Prostate gland (tissue), 2 donors: ENCODE measurements around the gene TMEM196. TPM values are rescaled to one million over a fixed set of nuclear protein-coding genes. Genes with fewer than 3 reads are reported as not detected.

Experiments
- DNase-seq: peaks from one replicate; pipeline ENCODE4 v3.0.0-alpha.2; 2019; ENCODE audit warnings: low spot score
- H3K27ac ChIP-seq, 2 donors: fragments of 200-600 bp; sonication (generic); 2 replicates each; pipeline ENCODE4 v1.5.1; 2017 to 2019
- H3K27me3 ChIP-seq: fragments of 200-600 bp; sonication (generic); replicated peaks from 2 replicates; pipeline ENCODE4 v1.5.1; 2019; ENCODE audit not compliant: insufficient read depth
- H3K36me3 ChIP-seq, 2 donors: fragments of 200-600 bp; sonication (generic); 1 replicate in 1 of 2; 2 replicates in 1 of 2; pipeline versions ENCODE4 v1.5.1 to v1.8.1; 2017 to 2019
- H3K4me1 ChIP-seq: fragments of 200-600 bp; sonication (generic); replicated peaks from 2 replicates; pipeline ENCODE4 v1.5.1; 2019
- H3K4me3 ChIP-seq, 2 donors: fragments of 200-600 bp; sonication (generic); 2 replicates each; pipeline ENCODE4 v1.5.1; 2017 to 2019
- H3K9me3 ChIP-seq: fragments of 200-600 bp; sonication (generic); 2 replicates; pipeline ENCODE4 v1.5.1; 2017
- POLR2A ChIP-seq: fragments of 450-650 bp; IDR thresholded peaks from one replicate; pipeline ENCODE4 v1.6.1; 2016; ENCODE audit warnings: antibody characterized with exemption, mild to moderate bottlenecking
- POLR2AphosphoS5 ChIP-seq: sonication (generic); formaldehyde crosslinking; IDR thresholded peaks from one replicate; pipeline ENCODE4 v1.6.1; 2017; ENCODE audit warnings: antibody characterized with exemption
- WGBS: methylation state at CpG from one replicate; pipeline ENCODE4 v1.1.5; 2018; 5-methylcytosine and 5-hydroxymethylcytosine counted together
- intact Hi-C: fragments of 100-400 bp; cut with DNase I; formaldehyde crosslinking; loops from one replicate; pipeline ENCODE4 v1.14.2; 2022
- total RNA-seq, 2 donors: library from RNA; depleted of rRNA; stranded (reverse); fragments of >200 nt; gene quantifications; one replicate each; pipeline ENCODE4 v1.1.0, GENCODE V29; 2016
- TF ChIP-seq, protein P1 (sequence below), 4 experiments: fragments of 200-600 bp in 2 of 4; fragments of 450-650 bp in 2 of 4; sonication (generic) in 2 of 4; IDR thresholded peaks; 1 replicate in 3 of 4; 2 replicates in 1 of 4; pipeline ENCODE4 v1.5.1; 2016 to 2019; ENCODE audit warnings: antibody characterized with exemption in 4 of 4, mild to moderate bottlenecking in 2 of 4, moderate library complexity in 2 of 4

TMEM196 gene
- total RNA-seq, 2 donors from 2014 or later: not detected

- intact Hi-C loops: no loop called here
- no peaks in the 10 kb centered on the region for H3K27me3 ChIP-seq
- H3K4me3 ChIP-seq: no peak overlapping the region
- H3K36me3 ChIP-seq: no peaks in the 10 kb centered on the region
- H3K27ac ChIP-seq: no peak overlapping the region
- no peaks in the 10 kb centered on the region for H3K4me1 ChIP-seq
- DNase-seq: no peak
- no peaks in the 10 kb centered on the region for H3K9me3 ChIP-seq
- TF ChIP-seq POLR2A (no peak), POLR2AphosphoS5 (no peak)
- TF ChIP-seq, protein P1, sequence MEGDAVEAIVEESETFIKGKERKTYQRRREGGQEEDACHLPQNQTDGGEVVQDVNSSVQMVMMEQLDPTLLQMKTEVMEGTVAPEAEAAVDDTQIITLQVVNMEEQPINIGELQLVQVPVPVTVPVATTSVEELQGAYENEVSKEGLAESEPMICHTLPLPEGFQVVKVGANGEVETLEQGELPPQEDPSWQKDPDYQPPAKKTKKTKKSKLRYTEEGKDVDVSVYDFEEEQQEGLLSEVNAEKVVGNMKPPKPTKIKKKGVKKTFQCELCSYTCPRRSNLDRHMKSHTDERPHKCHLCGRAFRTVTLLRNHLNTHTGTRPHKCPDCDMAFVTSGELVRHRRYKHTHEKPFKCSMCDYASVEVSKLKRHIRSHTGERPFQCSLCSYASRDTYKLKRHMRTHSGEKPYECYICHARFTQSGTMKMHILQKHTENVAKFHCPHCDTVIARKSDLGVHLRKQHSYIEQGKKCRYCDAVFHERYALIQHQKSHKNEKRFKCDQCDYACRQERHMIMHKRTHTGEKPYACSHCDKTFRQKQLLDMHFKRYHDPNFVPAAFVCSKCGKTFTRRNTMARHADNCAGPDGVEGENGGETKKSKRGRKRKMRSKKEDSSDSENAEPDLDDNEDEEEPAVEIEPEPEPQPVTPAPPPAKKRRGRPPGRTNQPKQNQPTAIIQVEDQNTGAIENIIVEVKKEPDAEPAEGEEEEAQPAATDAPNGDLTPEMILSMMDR (IDR thresholded peaks at IDR 0.05): no peak
- 35% methylated on average over 1 of the region's 1 CpG for WGBS
These were observed 57.9 kb downstream of the TMEM196 start for GRCh38 chr7:19715499-19715898.

- H3K4me3 ChIP-seq: no peak overlapping the region
- no peaks in the 10 kb centered on the region for H3K36me3 ChIP-seq
- TF ChIP-seq POLR2A: no peak
- no peak for TF ChIP-seq POLR2AphosphoS5
- TF ChIP-seq, protein P1 (IDR thresholded peaks at IDR 0.05): peak in 3 of 4 experiments; percentile 21 to 65 (median 49)
- H3K9me3 ChIP-seq: no peaks in the 10 kb centered on the region
- H3K4me1 ChIP-seq: no peaks in the 10 kb centered on the region
- H3K27ac ChIP-seq: no peak overlapping the region
- no peak for DNase-seq
- WGBS: 22% methylated on average over 1 of the region's 1 CpG
- no peaks in the 10 kb centered on the region for H3K27me3 ChIP-seq
- intact Hi-C loops: loop anchor here (2.0 kb wide), 1 partner anchor 885 kb away; no protein-coding TSS in a partner anchor
These were observed 59.7 kb downstream of the TMEM196 start for GRCh38 chr7:19713676-19714075.

DNA sequence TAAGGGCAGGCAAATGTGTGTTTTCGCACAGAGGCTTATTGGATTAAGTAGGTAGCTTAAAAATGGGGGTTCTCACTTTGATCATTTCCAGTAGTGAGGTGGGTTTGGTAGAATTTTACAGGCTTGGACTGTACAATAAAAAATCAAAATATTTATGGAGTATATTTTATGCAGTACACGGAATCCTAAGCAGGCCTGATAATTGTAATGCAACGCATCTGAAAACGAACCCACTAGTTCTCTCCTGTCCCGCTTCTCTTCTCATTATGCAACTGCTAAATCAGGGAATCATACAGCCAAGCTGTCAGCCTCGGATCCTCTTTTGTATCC is 64.2 kb downstream of the TMEM196 start:
- H3K27me3 ChIP-seq: no peaks in the 10 kb centered on the region
- H3K27ac ChIP-seq: peak overlapping the region; percentile 43 to 58
- WGBS: 53% methylated on average over 6 of the region's 6 CpGs
- DNase-seq: no peak
- H3K36me3 ChIP-seq: no peaks in the 10 kb centered on the region
- no peaks in the 10 kb centered on the region for H3K9me3 ChIP-seq
- intact Hi-C loops: no loop called here
- H3K4me3 ChIP-seq: peak overlapping the region; percentile 67 to 85
- H3K4me1 ChIP-seq: no peaks in the 10 kb centered on the region
- TF ChIP-seq, protein P1 (IDR thresholded peaks at IDR 0.05): no peak
- TF ChIP-seq POLR2A: no peak
- TF ChIP-seq POLR2AphosphoS5: no peak

GRCh38 chr7:19708397-19709248 is 64.8 kb downstream of the TMEM196 start, which contains the start of gene POLR1F:
Gene POLR1F (minus strand): TSS chr7:19709037. CDS start chr7:19709016, 21 bp downstream.
- H3K27ac ChIP-seq: peak within 1 kb of the TSS; percentile 43 to 58
- peak within 1 kb of the TSS; percentile 67 to 85 for H3K4me3 ChIP-seq
- H3K27me3 ChIP-seq: no peaks in the 10 kb centered on the region
- DNase-seq: peak; percentile 94
- intact Hi-C loops: no loop called here
- no peaks in the 10 kb centered on the region for H3K36me3 ChIP-seq
- peak; percentile 76 for TF ChIP-seq POLR2A
- TF ChIP-seq, protein P1 (IDR thresholded peaks at IDR 0.05): peak; percentile 66 to 97 (median 94)
- TF ChIP-seq POLR2AphosphoS5: peak; percentile 98
- no peaks in the 10 kb centered on the region for H3K4me1 ChIP-seq
- H3K9me3 ChIP-seq: no peaks in the 10 kb centered on the region
- under 1% methylated on average over 56 of the region's 56 CpGs for WGBS

GRCh38 chr7:19707240-19707639 is 66.2 kb downstream of the TMEM196 start:
- H3K36me3 ChIP-seq: no peaks in the 10 kb centered on the region
- intact Hi-C loops: no loop called here
- WGBS: 68% methylated on average over 3 of the region's 3 CpGs
- no peak for DNase-seq
- no peaks in the 10 kb centered on the region for H3K27me3 ChIP-seq
- H3K9me3 ChIP-seq: no peaks in the 10 kb centered on the region
- H3K27ac ChIP-seq: no peak overlapping the region
- TF ChIP-seq POLR2AphosphoS5: no peak
- TF ChIP-seq POLR2A: no peak
- TF ChIP-seq, protein P1 (IDR thresholded peaks at IDR 0.05): no peak
- no peak overlapping the region for H3K4me3 ChIP-seq
- H3K4me1 ChIP-seq: no peaks in the 10 kb centered on the region
